Ectodermal cell (in vitro differentiated cells): ENCODE measurements around the gene OR4C13. TPM values are rescaled to one million over a fixed set of nuclear protein-coding genes. Genes with fewer than 3 reads are reported as not detected.
"Not testable (repeated sequence)": the region's sequence is repeated elsewhere in the genome, so short reads cannot be mapped to it uniquely, and the experiment has no call there.

ENCODE experiments used
- H3K27ac ChIP-seq: 2 replicates; pipeline ENCODE4 v1.7.0; 2013; ENCODE audit warnings: mild to moderate bottlenecking, low read depth, low read length; ENCODE audit not compliant: insufficient read depth, poor library complexity, severe bottlenecking
- H3K27me3 ChIP-seq: 2 replicates; pipeline ENCODE4 v1.7.0; 2013; ENCODE audit warnings: mild to moderate bottlenecking, low read length; ENCODE audit not compliant: insufficient read depth, control insufficient read depth, poor library complexity, severe bottlenecking
- H3K36me3 ChIP-seq: one replicate; pipeline ENCODE4 v1.7.0; 2013; ENCODE audit warnings: low read length; ENCODE audit not compliant: control insufficient read depth, insufficient read depth
- H3K4me1 ChIP-seq: one replicate; pipeline ENCODE4 v1.7.0; 2013; ENCODE audit warnings: low read length; ENCODE audit not compliant: control insufficient read depth, insufficient read depth
- H3K4me3 ChIP-seq: 2 replicates; pipeline ENCODE4 v1.7.0; 2013; ENCODE audit warnings: low read depth, low read length, control low read depth; ENCODE audit not compliant: insufficient read depth
- H3K9me3 ChIP-seq: 2 replicates; pipeline ENCODE4 v1.7.0; 2013; ENCODE audit warnings: mild to moderate bottlenecking, low read length, moderate library complexity; ENCODE audit not compliant: control insufficient read depth
- WGBS, 2 experiments: methylation state at CpG; one replicate each; pipeline ENCODE4 v1.1.7; 2013; ENCODE audit warnings: missing lambda C conversion rate in 2 of 2; 5-methylcytosine and 5-hydroxymethylcytosine counted together
- polyA plus RNA-seq, 4 experiments: library from polyadenylated mRNA; stranded (reverse); fragments of 50-300 nt; gene quantifications; one replicate each; pipeline ENCODE4 v1.2.3, GENCODE V29; 2013

Gene OR4C13
- not detected for polyA plus RNA-seq (2013, experiment 1 of 4)
- polyA plus RNA-seq (2013, experiment 2 of 4) = not detected
- not detected for polyA plus RNA-seq (2013, experiment 3 of 4)
- polyA plus RNA-seq (2013, experiment 4 of 4) = not detected

GRCh38 chr11:49952091-49952490, at the start of gene OR4C13:
Gene OR4C13, plus strand, starts transcription at chr11:49952391. Its CDS starts 32 bp downstream, at chr11:49952423.
- H3K27me3 ChIP-seq = no peaks in the 10 kb centered on the region
- 0 to 50% methylated on average over 1 of the region's 1 CpG for WGBS, 2 experiments
- no peaks in the 10 kb centered on the region for H3K4me1 ChIP-seq
- no peak within 1 kb of the TSS for H3K27ac ChIP-seq
- H3K36me3 ChIP-seq = no peaks in the 10 kb centered on the region
- H3K4me3 ChIP-seq = no peak within 1 kb of the TSS
- H3K9me3 ChIP-seq = peaks cover 8% of the 10 kb centered on the region

GRCh38 chr11:49911516-49911915, 40.7 kb upstream of the OR4C13 start:
- not testable (repeated sequence) for H3K9me3 ChIP-seq, H3K36me3 ChIP-seq, H3K27me3 ChIP-seq, H3K4me1 ChIP-seq, H3K27ac ChIP-seq, H3K4me3 ChIP-seq
- 79 to 83% methylated on average over 13 of the region's 13 CpGs for WGBS, 2 experiments

DNA sequence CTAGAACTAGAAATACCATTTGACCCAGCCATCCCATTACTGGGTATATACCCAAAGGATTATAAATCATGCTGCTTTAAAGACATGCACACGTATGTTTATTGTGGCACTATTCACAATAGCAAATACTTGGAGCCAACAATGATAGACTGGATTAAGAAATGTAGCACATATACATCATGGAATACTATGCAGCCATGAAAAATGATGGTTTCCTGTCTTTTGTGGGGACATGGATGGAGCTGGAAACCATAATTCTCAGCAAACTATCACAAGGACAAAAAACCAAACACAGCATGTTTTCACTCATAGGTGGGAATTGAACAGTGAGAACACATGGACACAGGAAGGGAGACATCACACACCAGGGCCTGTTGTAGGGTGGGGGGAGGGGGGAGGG, 3.5 kb upstream of the OR4C13 start:
- H3K36me3 ChIP-seq, H3K4me3 ChIP-seq, H3K27ac ChIP-seq, H3K27me3 ChIP-seq, H3K4me1 ChIP-seq, H3K9me3 ChIP-seq: not testable (repeated sequence)
- WGBS, 2 experiments = 50 to 56% methylated on average over 1 of the region's 1 CpG

GRCh38 chr11:49973439-49973838, 21.2 kb downstream of the OR4C13 start:
- H3K27me3 ChIP-seq, H3K36me3 ChIP-seq, H3K27ac ChIP-seq, H3K4me1 ChIP-seq, H3K4me3 ChIP-seq: not testable (repeated sequence)
- WGBS, 2 experiments = 91 to 92% methylated on average over 2 of the region's 4 CpGs
- H3K9me3 ChIP-seq = peaks cover 10% of the 10 kb centered on the region

DNA sequence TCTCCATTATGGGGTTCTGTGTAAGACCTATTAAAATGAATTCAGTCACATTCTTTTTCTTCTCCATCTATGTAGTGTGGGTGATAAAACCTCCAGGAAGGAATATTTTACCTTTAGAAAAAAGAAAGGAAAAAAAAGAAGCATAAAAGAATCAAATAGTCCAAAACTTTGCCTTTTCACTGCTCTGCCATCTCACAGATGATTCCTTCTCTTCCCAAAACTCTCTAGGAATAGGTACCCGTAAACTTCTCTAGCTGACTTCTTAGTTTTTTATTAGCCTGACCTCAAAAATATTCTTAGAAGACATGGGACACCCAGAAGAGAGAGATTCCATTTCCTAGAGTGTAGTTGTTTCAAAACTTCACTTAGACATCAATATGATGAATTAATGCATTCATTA, 30.2 kb downstream of the OR4C13 start, which contains the start of gene OR4C12:
Gene OR4C12 (minus strand): TSS at position 101 of the 400 bp plus-strand sequence. CDS start 34 bp downstream, at position 67.
- H3K4me3 ChIP-seq, H3K4me1 ChIP-seq, H3K27ac ChIP-seq, H3K36me3 ChIP-seq, H3K27me3 ChIP-seq: not testable (repeated sequence)
- peaks cover 21% of the 10 kb centered on the region for H3K9me3 ChIP-seq
- 30 to 75% methylated on average over 1 of the region's 1 CpG for WGBS, 2 experiments

DNA sequence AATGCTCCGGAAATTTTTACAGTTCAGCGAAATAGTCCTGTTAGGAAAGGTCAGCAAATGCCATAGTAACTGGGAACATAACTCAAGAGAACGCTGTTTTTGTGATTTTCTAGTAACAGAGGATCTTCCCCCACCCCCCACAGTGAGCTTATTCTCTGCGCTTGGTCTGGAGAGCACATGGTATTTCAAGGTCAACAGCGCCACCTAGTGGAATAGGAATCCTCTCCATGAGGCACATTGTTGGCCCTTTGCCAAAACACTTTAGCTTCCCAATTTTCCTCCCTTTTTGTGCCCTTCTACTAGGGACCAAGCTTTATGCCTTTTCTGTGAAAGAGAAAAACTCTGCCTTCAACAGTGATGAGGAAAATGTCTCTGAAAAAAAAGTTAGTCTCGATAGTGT, 43.4 kb downstream of the OR4C13 start:
- WGBS, 2 experiments = 60 to 61% methylated on average over 6 of the region's 6 CpGs
- Histone ChIP-seq H3K4me3 (no peak overlapping the region), H3K36me3 (no peaks in the 10 kb centered on the region), H3K4me1 (no peaks in the 10 kb centered on the region), H3K9me3 (peaks cover 17% of the 10 kb centered on the region), H3K27ac (no peak overlapping the region), H3K27me3 (no peaks in the 10 kb centered on the region)
